Measurements from ENCODE around the gene PARD3. TPM values are rescaled to one million over a fixed set of nuclear protein-coding genes. Genes with fewer than 3 reads are reported as not detected.
"Not testable (repeated sequence)": the region's sequence is repeated elsewhere in the genome, so short reads cannot be mapped to it uniquely, and the experiment has no call there.

The PARD3 gene
- total RNA-seq, 1 donor from 2014 or later: 22.9 TPM

DNA sequence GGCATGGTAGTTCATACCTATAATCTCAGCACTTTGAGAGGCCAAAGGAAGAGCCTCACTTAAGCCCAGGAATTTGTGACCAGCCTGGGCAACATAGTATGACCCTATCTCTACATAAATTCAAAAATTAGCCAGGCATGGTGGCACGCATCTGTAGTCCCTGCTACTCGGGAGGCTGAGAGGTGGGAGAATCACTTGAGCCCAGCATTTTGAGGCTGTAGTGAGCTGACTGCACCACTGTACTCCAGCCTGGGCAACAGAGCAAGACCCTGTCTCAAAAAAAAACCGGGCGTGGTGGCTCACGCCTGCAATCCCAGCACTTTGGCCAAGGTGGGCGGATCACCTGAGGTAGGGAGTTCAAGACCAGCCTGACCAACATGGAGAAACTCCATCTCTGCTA lies 19.8 kb downstream of the PARD3 start:
- Mint-ChIP-seq H3K4me3 (ENCODE audit: unreplicated experiment) (no peak overlapping the region), H3K27me3 (ENCODE audit: unreplicated experiment) (no peaks in the 10 kb centered on the region), H3K36me3 (ENCODE audit: unreplicated experiment) (no peaks in the 10 kb centered on the region), H3K9me3 (ENCODE audit: unreplicated experiment) (peaks cover 9% of the 10 kb centered on the region), H3K27ac (ENCODE audit: unreplicated experiment) (no peak overlapping the region), H3K4me1 (ENCODE audit: low read depth, unreplicated experiment) (peaks cover 30% of the 10 kb centered on the region)
- TF ChIP-seq, protein P1, sequence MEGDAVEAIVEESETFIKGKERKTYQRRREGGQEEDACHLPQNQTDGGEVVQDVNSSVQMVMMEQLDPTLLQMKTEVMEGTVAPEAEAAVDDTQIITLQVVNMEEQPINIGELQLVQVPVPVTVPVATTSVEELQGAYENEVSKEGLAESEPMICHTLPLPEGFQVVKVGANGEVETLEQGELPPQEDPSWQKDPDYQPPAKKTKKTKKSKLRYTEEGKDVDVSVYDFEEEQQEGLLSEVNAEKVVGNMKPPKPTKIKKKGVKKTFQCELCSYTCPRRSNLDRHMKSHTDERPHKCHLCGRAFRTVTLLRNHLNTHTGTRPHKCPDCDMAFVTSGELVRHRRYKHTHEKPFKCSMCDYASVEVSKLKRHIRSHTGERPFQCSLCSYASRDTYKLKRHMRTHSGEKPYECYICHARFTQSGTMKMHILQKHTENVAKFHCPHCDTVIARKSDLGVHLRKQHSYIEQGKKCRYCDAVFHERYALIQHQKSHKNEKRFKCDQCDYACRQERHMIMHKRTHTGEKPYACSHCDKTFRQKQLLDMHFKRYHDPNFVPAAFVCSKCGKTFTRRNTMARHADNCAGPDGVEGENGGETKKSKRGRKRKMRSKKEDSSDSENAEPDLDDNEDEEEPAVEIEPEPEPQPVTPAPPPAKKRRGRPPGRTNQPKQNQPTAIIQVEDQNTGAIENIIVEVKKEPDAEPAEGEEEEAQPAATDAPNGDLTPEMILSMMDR (IDR thresholded peaks at IDR 0.05; ENCODE audit: partially characterized antibody, unreplicated experiment): no peak
- DNase-seq: no peak

DNA sequence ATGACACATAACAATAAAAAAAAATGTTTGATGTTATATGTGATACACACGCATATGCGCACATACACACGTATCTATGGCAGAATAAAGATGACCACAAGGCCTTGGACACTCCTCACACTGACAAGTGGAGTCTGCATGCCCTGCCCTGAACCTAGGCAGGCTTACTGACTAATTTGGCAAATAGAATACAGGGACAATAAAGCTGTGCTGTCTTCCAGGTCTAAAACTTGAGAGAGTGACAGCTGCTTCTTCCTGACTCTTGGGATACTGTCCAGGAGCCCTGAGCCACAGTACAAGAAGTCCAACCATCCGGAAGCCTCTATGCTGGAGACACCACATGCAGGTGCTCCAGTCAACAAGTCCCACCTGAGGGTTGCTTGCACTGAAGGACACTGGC lies 20.3 kb downstream of the PARD3 start:
- Mint-ChIP-seq H3K27ac (ENCODE audit: unreplicated experiment) (no peak overlapping the region), H3K27me3 (ENCODE audit: unreplicated experiment) (no peaks in the 10 kb centered on the region), H3K36me3 (ENCODE audit: unreplicated experiment) (no peaks in the 10 kb centered on the region), H3K9me3 (ENCODE audit: unreplicated experiment) (peaks cover 9% of the 10 kb centered on the region), H3K4me3 (ENCODE audit: unreplicated experiment) (no peak overlapping the region), H3K4me1 (ENCODE audit: low read depth, unreplicated experiment) (peaks cover 35% of the 10 kb centered on the region)
- TF ChIP-seq, protein P1 (IDR thresholded peaks at IDR 0.05; ENCODE audit: partially characterized antibody, unreplicated experiment): no peak
- DNase-seq: no peak

DNA sequence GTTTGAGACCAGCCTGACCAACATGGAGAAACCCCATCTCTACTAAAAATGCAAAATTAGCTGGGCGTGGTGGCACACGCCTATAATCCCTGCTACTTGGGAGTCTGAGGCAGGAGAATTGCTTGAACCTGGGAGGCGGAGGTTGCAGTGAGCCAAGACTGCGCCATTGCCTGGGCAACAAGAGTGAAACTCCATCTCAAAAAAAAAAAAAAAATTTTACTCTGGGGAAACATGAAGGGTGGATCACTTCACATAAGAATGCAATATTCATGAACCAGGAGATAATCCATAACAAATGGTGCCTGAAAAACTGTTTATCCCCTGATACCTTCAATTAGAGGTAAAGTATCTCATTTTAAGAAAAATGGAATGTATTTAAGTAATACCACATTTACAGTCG lies 21.5 kb downstream of the PARD3 start:
- H3K27me3 Mint-ChIP-seq (ENCODE audit: unreplicated experiment); H3K9me3 Mint-ChIP-seq (ENCODE audit: unreplicated experiment); H3K27ac Mint-ChIP-seq (ENCODE audit: unreplicated experiment); H3K4me3 Mint-ChIP-seq (ENCODE audit: unreplicated experiment); H3K36me3 Mint-ChIP-seq (ENCODE audit: unreplicated experiment); DNase-seq: not testable (repeated sequence)
- H3K4me1 Mint-ChIP-seq (ENCODE audit: low read depth, unreplicated experiment): peaks cover 35% of the 10 kb centered on the region

DNA sequence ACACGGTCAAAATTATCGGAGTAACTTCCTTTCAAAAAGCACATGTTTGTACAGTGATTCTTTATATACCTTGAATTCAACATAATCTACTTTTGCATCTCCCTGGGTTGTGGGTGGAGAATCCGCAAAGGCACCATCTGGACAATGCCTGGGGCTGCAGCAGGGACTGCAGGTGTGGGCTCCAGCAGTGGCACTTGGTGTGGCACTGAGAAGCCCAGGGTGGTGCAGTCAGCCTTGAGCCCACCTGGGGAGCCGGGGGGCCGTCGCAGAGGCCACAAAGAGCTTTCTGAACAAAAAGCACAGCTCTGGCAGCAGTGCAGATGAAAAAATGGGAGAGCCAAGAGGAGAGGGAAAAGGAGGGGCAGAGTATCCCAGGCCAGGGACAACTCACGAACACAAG lies 22.2 kb downstream of the PARD3 start:
- H3K9me3 Mint-ChIP-seq (ENCODE audit: unreplicated experiment): peaks cover 8% of the 10 kb centered on the region
- H3K4me3 Mint-ChIP-seq (ENCODE audit: unreplicated experiment): peak overlapping the region; percentile 13
- no peaks in the 10 kb centered on the region for H3K36me3 Mint-ChIP-seq (ENCODE audit: unreplicated experiment)
- H3K4me1 Mint-ChIP-seq (ENCODE audit: low read depth, unreplicated experiment): peaks cover 36% of the 10 kb centered on the region
- no peak for DNase-seq
- TF ChIP-seq, protein P1 (IDR thresholded peaks at IDR 0.05; ENCODE audit: partially characterized antibody, unreplicated experiment): no peak
- no peak overlapping the region for H3K27ac Mint-ChIP-seq (ENCODE audit: unreplicated experiment)
- no peaks in the 10 kb centered on the region for H3K27me3 Mint-ChIP-seq (ENCODE audit: unreplicated experiment)

DNA sequence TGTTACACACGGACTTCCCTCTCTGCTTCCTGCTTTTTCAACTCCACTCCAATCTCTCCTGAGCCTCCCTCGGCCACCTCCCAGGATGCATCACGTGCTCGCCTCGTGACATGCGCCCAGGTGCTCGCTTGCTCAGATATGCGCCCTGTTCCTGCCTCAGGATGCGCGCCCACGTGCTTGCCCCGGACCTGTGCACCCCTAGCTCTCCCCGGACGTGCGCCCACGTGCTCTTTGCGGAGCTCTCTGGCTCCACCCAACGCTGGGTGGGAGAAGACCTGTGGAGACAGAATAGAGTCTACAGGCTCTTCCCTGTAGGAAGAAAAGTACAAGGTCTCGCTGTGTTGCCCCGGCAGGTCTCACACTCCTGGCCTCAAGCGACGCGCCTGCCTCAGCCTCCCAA lies 23.1 kb downstream of the PARD3 start:
- no peak for DNase-seq
- Mint-ChIP-seq H3K9me3 (ENCODE audit: unreplicated experiment) (peaks cover 8% of the 10 kb centered on the region), H3K27me3 (ENCODE audit: unreplicated experiment) (no peaks in the 10 kb centered on the region), H3K4me3 (ENCODE audit: unreplicated experiment) (no peak overlapping the region), H3K4me1 (ENCODE audit: low read depth, unreplicated experiment) (peaks cover 39% of the 10 kb centered on the region), H3K36me3 (ENCODE audit: unreplicated experiment) (no peaks in the 10 kb centered on the region), H3K27ac (ENCODE audit: unreplicated experiment) (no peak overlapping the region)
- TF ChIP-seq, protein P1 (IDR thresholded peaks at IDR 0.05; ENCODE audit: partially characterized antibody, unreplicated experiment): no peak

DNA sequence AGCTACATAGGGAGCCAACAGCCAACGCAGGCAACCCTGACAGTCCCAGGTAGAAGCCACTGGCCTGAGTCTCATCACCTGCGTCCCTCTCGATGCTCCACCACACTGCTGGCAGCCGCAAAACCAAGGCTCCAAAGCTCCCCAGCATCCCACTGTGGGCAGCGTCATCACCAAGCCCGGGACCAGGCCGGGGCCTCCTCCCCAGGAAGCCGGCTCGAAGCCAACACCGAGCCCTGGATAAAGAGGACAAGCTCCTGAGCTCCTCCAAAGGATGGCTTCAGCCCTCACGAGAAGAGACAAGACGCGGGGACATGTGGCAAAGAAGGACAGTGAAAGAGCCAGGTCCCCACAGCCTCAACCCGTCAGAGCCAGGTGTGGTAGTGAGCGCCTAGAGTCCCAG lies 23.9 kb downstream of the PARD3 start:
- Mint-ChIP-seq H3K27me3 (ENCODE audit: unreplicated experiment) (no peaks in the 10 kb centered on the region), H3K4me1 (ENCODE audit: low read depth, unreplicated experiment) (peaks cover 42% of the 10 kb centered on the region), H3K27ac (ENCODE audit: unreplicated experiment) (no peak overlapping the region), H3K36me3 (ENCODE audit: unreplicated experiment) (no peaks in the 10 kb centered on the region), H3K9me3 (ENCODE audit: unreplicated experiment) (peaks cover 8% of the 10 kb centered on the region), H3K4me3 (ENCODE audit: unreplicated experiment) (no peak overlapping the region)
- DNase-seq: no peak
- TF ChIP-seq, protein P1 (IDR thresholded peaks at IDR 0.05; ENCODE audit: partially characterized antibody, unreplicated experiment): no peak
